SKM-1 treated with dmso at 0.1 percent for 144 hours (cell line): ENCODE measurements around the gene INTS1.
A peak's percentile ranks its signal among the peaks of the same experiment; 100 is the strongest.

Experiments used
- DNase-seq: peaks from one replicate; lab custom pipeline; 2025; ENCODE audit not compliant: unreplicated experiment; lab: John Stamatoyannopoulos, UW

INTS1 gene

GRCh38 chr7:1466524-1467271 is 37.5 kb downstream of the INTS1 start:
- no peak for DNase-seq

GRCh38 chr7:1464694-1465093 is 39.5 kb downstream of the INTS1 start:
- no peak for DNase-seq

- no peak for DNase-seq
Observed at GRCh38 chr7:1463676-1464223, 40.4 kb downstream of the INTS1 start.

- no peak for DNase-seq
Observed at GRCh38 chr7:1461646-1462375, 42.4 kb downstream of the INTS1 start.

- DNase-seq = peak; percentile 80
Observed at GRCh38 chr7:1460821-1461645, 43.2 kb downstream of the INTS1 start.

- no peak for DNase-seq
Observed at GRCh38 chr7:1459920-1460820, 44.0 kb downstream of the INTS1 start.

- peak; percentile 97 for DNase-seq
Observed at GRCh38 chr7:1459512-1459892, 44.7 kb downstream of the INTS1 start.

- DNase-seq = no peak
Observed at GRCh38 chr7:1458683-1459511, 45.3 kb downstream of the INTS1 start, which contains the start of gene MICALL2. Gene MICALL2, minus strand, starts transcription at chr7:1459470. Its CDS starts 144 bp downstream, at chr7:1459326.

GRCh38 chr7:1457949-1458682 is 46.1 kb downstream of the INTS1 start:
- DNase-seq = no peak

- DNase-seq = peak; percentile 20
Observed at GRCh38 chr7:1457059-1457948, 46.9 kb downstream of the INTS1 start.

- DNase-seq = no peak
Observed at GRCh38 chr7:1455955-1456354, 48.2 kb downstream of the INTS1 start.

- no peak for DNase-seq
Observed at GRCh38 chr7:1455241-1455939, 48.8 kb downstream of the INTS1 start.

GRCh38 chr7:1454542-1454941 is 49.6 kb downstream of the INTS1 start:
- DNase-seq = no peak

- no peak for DNase-seq
Observed at GRCh38 chr7:1452205-1452604, 52.0 kb downstream of the INTS1 start.

- DNase-seq = no peak
Observed at GRCh38 chr7:1450987-1451386, 53.2 kb downstream of the INTS1 start.

GRCh38 chr7:1450431-1450830 is 53.8 kb downstream of the INTS1 start:
- no peak for DNase-seq

GRCh38 chr7:1449951-1450350 is 54.2 kb downstream of the INTS1 start:
- DNase-seq = no peak
